Hepatocyte (in vitro differentiated cells): ENCODE measurements around the gene CXCR1. TPM values are rescaled to one million over a fixed set of nuclear protein-coding genes. Genes with fewer than 3 reads are reported as not detected.

Source experiments
- DNase-seq: peaks from one replicate; pipeline ENCODE4 v3.0.0-alpha.2; 2016; ENCODE audit warnings: low spot score
- H2AFZ ChIP-seq: fragments of 200-600 bp; sonication (generic); 2 replicates; pipeline ENCODE4 v1.6.0; 2016; ENCODE audit warnings: antibody characterized with exemption, mild to moderate bottlenecking
- H3K27ac ChIP-seq: fragments of 200-600 bp; sonication (generic); 2 replicates; pipeline ENCODE4 v1.5.1; 2016; ENCODE audit warnings: mild to moderate bottlenecking
- H3K27me3 ChIP-seq: fragments of 200-600 bp; sonication (generic); 2 replicates; pipeline ENCODE4 v1.6.1; 2016
- H3K36me3 ChIP-seq: fragments of 200-600 bp; sonication (generic); replicated peaks from 2 replicates; pipeline ENCODE4 v1.5.1; 2016; ENCODE audit warnings: low read depth; ENCODE audit not compliant: insufficient read depth
- H3K4me1 ChIP-seq: fragments of 200-600 bp; sonication (generic); 2 replicates; pipeline ENCODE4 v1.5.1; 2016; ENCODE audit warnings: mild to moderate bottlenecking, moderate library complexity; ENCODE audit not compliant: insufficient read depth
- H3K4me2 ChIP-seq: fragments of 200-600 bp; sonication (generic); 2 replicates; pipeline ENCODE4 v1.6.0; 2016
- H3K4me3 ChIP-seq: fragments of 200-600 bp; sonication (generic); 2 replicates; pipeline ENCODE4 v1.5.1; 2016; ENCODE audit warnings: mild to moderate bottlenecking
- H3K79me2 ChIP-seq: fragments of 200-600 bp; sonication (generic); 2 replicates; pipeline ENCODE4 v1.6.0; 2017; ENCODE audit warnings: mild to moderate bottlenecking
- H3K9me2 ChIP-seq: fragments of 200-600 bp; sonication (generic); replicated peaks from 2 replicates; pipeline ENCODE4 v1.6.0; 2017; ENCODE audit warnings: mild to moderate bottlenecking; ENCODE audit not compliant: insufficient read depth
- H3K9me3 ChIP-seq: fragments of 200-600 bp; sonication (generic); 2 replicates; pipeline ENCODE4 v1.5.1; 2016; ENCODE audit warnings: low read depth, mild to moderate bottlenecking
- H4K20me1 ChIP-seq: fragments of 200-600 bp; sonication (generic); 2 replicates; pipeline ENCODE4 v1.6.0; 2016; ENCODE audit warnings: mild to moderate bottlenecking; ENCODE audit not compliant: insufficient read depth, poor library complexity, severe bottlenecking
- EZH2 ChIP-seq: fragments of 200-600 bp; sonication (generic); IDR thresholded peaks from 2 replicates; pipeline ENCODE4 v1.6.1; 2016; ENCODE audit warnings: antibody characterized with exemption, mild to moderate bottlenecking, borderline replicate concordance
- EZH2phosphoT487 ChIP-seq: fragments of 200-600 bp; sonication (generic); IDR thresholded peaks from one replicate; pipeline ENCODE4 v1.6.1; 2018; ENCODE audit warnings: antibody characterized with exemption, mild to moderate bottlenecking, low read depth, moderate library complexity; ENCODE audit not compliant: unreplicated experiment, severe bottlenecking
- WGBS: methylation state at CpG from one replicate; pipeline ENCODE4 v1.1.6; 2016; ENCODE audit warnings: low lambda C conversion rate; ENCODE audit errors: missing lambda C conversion rate; 5-methylcytosine and 5-hydroxymethylcytosine counted together
- polyA plus RNA-seq: library from polyadenylated mRNA; unstranded; fragments of >200 nt; fragmentation: Nextera tagmentation; extraction: Ambion mirVana; gene quantifications from 2 replicates; pipeline ENCODE4 v1.2.1, GENCODE V29; 2016
- total RNA-seq: library from RNA; depleted of rRNA; stranded (reverse); fragments of >200 nt; gene quantifications from 2 replicates; pipeline ENCODE4 v1.2.3, GENCODE V29; 2014
- TF ChIP-seq, protein P1 (sequence below): fragments of 200-600 bp; sonication (generic); IDR thresholded peaks from 2 replicates; pipeline ENCODE4 v1.5.1; 2016; ENCODE audit warnings: antibody characterized with exemption, mild to moderate bottlenecking; ENCODE audit not compliant: poor library complexity

The CXCR1 gene
- total and polyA plus RNA-seq, 2 experiments from 2014 or later: not detected

DNA sequence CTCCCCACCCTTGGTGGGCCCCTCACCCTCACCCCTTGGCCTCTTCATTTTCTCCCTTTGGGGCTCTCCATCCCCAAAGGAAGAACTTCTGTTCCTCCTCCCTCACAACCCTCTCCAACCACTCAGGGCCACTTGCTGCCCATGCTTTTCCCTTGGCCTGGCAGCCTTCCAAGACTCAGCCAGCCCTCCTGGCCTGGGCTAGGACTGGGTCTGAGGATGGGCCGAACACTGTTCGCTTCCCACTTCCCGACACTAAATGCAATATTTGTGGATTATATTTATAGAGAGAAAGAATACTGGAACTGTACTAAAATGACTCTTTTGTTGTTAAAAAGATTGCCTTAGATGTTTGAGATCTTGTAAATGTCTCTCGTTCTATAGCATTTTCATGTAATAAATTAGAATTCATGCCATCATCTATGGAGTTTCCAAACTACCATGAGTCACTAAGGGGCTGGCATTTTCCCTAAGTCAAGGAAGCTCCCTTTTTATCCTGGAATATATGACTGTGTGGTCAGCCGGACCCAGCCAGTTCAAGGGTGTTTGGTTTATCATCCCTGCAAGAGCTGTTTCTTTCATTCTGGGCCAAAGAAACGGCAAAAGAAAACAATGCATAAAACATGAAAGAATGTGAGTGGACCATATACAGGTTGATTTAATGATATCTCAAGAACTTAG, 37.2 kb downstream of the CXCR1 start:
- DNase-seq: peak; percentile 28
- no peaks in the 10 kb centered on the region for H3K36me3 ChIP-seq
- no peak overlapping the region for H2AFZ ChIP-seq
- WGBS: 86% methylated on average over 6 of the region's 6 CpGs
- no peaks in the 10 kb centered on the region for H3K27me3 ChIP-seq
- TF ChIP-seq EZH2phosphoT487 (no peak), EZH2 (no peak)
- TF ChIP-seq, protein P1, sequence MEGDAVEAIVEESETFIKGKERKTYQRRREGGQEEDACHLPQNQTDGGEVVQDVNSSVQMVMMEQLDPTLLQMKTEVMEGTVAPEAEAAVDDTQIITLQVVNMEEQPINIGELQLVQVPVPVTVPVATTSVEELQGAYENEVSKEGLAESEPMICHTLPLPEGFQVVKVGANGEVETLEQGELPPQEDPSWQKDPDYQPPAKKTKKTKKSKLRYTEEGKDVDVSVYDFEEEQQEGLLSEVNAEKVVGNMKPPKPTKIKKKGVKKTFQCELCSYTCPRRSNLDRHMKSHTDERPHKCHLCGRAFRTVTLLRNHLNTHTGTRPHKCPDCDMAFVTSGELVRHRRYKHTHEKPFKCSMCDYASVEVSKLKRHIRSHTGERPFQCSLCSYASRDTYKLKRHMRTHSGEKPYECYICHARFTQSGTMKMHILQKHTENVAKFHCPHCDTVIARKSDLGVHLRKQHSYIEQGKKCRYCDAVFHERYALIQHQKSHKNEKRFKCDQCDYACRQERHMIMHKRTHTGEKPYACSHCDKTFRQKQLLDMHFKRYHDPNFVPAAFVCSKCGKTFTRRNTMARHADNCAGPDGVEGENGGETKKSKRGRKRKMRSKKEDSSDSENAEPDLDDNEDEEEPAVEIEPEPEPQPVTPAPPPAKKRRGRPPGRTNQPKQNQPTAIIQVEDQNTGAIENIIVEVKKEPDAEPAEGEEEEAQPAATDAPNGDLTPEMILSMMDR: no peak
- H3K9me3 ChIP-seq: no peaks in the 10 kb centered on the region
- H4K20me1 ChIP-seq: no peaks in the 10 kb centered on the region
- H3K9me2 ChIP-seq: no peaks in the 10 kb centered on the region
- no peaks in the 10 kb centered on the region for H3K79me2 ChIP-seq
- no peak overlapping the region for H3K27ac ChIP-seq
- H3K4me3 ChIP-seq: no peak overlapping the region
- H3K4me1 ChIP-seq: no peaks in the 10 kb centered on the region
- H3K4me2 ChIP-seq: no peak overlapping the region

DNA sequence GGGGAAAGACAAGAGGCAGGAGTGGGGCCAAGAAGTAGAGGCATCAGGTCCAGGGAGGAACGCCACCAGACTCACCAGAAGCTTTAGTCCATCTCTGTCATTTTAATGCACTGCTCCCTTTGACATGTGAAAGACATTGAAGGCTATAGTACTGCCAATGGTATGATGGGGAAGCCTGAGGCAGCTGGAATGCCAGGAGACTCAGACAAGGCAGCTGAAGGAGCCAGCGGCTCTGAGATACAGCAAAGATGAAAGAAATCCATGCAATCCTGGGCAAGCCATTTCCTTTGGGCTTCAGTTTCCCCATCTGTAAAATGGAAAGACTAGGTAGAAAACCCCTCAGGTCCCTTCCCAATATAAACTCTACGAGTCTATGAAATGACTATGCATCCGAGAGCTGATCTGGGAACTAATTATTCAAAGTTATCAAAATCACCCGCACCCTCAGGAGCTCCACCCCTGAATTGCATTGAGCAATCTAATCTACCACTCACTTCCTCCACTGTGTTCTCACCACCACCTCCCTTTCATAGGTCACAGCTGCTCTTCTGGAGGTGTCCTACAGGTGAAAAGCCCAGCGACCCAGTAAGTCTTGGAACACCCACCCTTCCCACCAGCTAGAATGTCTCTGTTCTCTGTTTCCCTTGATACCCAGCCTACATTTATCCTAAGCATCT, 37.8 kb downstream of the CXCR1 start:
- no peak for DNase-seq
- H3K4me2 ChIP-seq: no peak overlapping the region
- H4K20me1 ChIP-seq: no peaks in the 10 kb centered on the region
- H3K4me3 ChIP-seq: no peak overlapping the region
- H2AFZ ChIP-seq: no peak overlapping the region
- TF ChIP-seq, protein P1: no peak
- no peak for TF ChIP-seq EZH2
- WGBS: 89% methylated on average over 6 of the region's 6 CpGs
- H3K9me2 ChIP-seq: no peaks in the 10 kb centered on the region
- no peaks in the 10 kb centered on the region for H3K36me3 ChIP-seq
- H3K27ac ChIP-seq: no peak overlapping the region
- no peaks in the 10 kb centered on the region for H3K79me2 ChIP-seq
- H3K4me1 ChIP-seq: no peaks in the 10 kb centered on the region
- no peaks in the 10 kb centered on the region for H3K9me3 ChIP-seq
- H3K27me3 ChIP-seq: no peaks in the 10 kb centered on the region

DNA sequence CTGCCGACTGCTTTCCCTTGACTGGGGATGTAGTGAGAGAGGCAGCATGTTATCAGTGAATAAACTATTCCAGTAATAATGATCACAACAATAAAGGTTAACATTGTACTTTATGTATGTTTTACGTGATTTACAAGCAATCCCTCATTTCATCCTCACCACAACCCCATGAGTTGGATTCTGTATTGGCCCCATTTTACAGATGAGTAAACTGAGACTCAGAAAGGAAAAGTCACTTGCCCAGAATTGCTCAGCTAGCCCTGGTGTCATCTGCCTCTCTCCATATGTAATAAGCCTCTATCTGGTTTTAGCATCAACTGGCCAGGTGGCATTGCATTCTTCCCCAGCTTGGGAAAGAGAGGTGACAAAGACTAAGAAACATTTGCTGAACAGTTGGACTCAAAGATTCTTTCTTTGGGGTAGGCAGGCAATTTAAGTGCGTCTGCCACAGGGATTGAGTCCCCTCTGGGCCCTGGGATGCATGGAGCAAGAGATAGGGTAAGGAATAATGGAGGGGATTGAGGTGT, 38.8 kb downstream of the CXCR1 start:
- DNase-seq: no peak
- Histone ChIP-seq H4K20me1 (no peaks in the 10 kb centered on the region), H3K27me3 (no peaks in the 10 kb centered on the region), H3K4me1 (no peaks in the 10 kb centered on the region), H3K4me3 (no peak overlapping the region), H2AFZ (no peak overlapping the region), H3K79me2 (no peaks in the 10 kb centered on the region), H3K27ac (no peak overlapping the region), H3K9me3 (no peaks in the 10 kb centered on the region), H3K36me3 (no peaks in the 10 kb centered on the region), H3K4me2 (no peak overlapping the region), H3K9me2 (no peaks in the 10 kb centered on the region)
- TF ChIP-seq EZH2 (no peak), EZH2phosphoT487 (no peak)
- TF ChIP-seq, protein P1: no peak
- 85% methylated on average over 3 of the region's 3 CpGs for WGBS
